EH (cell line): Measurements from ENCODE around the gene HOPX.
"Not testable (repeated sequence)": the region's sequence is repeated elsewhere in the genome, so short reads cannot be mapped to it uniquely, and the experiment has no call there.

Source experiments
- DNase-seq: peaks from one replicate; pipeline ENCODE4 v3.0.0-alpha.2; 2015; ENCODE audit warnings: low read depth

HOPX gene

DNA sequence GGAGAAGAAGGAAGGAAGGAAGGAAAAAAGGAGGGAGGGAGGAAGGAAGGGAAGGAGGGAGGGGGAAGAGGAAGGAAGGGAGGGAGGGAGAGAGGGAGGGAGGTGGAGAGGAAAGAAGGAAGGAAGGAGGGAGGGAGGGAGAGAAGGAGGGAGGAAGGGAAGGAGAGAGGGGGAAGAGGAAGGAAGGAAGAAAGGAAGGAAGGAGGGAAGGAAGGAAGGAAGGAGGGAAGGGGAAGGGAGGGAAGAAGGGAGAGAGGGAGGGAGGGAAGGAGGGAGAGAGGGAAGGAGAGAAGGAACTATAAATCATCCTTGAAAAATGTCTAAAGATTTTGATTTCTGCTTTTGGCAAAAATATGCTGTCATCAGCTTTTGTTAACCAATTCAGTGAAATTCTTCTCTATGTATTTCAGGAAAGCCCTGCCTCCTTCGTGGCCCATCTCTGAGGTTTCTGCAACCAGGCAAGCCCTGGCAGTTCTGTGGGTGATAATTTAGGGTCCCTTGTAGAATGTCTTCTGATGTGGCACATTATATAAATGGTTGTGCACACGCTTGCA, 7.1 kb upstream of the HOPX start:
- DNase-seq: no peak

DNA sequence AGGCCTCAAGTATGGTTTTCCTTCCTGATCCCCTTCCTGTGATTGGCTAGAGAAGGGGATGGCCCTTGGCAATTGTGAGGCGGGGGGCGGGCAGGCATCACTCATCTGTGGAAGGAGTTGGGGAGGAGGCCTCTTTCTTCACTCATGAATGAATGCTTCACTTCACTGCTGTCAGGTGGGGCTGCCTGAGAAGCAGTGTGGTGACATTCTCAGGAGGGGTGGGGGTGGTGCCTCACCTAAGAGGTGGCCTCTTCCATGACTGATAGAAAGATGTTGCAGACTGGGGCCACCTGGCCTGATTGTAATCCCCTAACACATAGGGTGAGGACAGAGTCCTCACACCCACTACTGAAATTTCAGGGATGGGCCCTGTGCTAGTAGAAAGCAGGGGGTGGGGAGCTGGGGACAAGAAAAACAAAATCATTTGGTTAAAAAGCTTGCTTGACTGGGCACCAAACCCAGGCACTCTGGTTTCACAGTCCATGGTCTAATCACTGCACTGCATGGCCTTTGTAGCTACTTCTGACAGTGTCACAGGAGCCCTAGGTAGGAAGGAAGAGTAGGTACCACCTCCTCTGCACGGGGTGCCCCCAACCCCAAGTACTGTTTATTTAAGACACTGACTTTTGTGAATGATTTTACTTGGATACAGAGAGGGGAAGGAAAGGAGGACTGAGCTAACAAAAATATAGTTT, 5.6 kb upstream of the HOPX start:
- DNase-seq: no peak

DNA sequence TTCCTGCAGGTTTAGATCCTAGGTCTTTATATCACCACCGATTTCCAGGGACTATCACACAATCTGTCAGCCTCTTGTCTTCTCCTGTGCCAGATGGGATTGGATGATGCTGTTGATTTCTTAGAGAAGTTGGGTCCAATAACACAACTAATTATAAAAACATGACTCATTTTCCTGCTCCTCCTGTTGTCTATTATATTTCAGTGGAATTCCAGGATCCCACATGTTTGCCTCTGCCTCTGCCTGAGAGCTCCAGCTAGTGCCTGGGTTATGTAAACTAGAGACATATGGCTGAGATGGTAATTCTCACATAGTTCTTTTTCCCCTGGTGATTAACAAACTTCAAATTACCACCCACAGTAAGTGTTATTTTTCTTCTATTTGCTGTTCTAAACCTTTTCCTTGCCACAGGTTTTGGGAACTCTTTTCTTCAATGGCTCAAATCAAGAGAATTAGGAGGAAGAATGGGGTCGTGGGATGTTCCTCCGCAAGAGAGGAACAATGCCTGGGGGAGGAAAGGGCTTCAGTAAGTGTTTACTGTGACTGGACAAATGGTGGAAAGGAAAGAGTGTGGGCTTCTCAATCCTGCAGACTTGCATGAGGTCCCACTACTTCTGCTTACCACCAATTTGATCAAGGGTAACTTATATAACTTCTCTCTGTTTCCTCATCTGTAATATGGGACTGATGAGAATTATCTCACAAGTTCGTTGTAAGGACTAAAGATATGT, 3.4 kb upstream of the HOPX start:
- DNase-seq: peak; percentile 35

DNA sequence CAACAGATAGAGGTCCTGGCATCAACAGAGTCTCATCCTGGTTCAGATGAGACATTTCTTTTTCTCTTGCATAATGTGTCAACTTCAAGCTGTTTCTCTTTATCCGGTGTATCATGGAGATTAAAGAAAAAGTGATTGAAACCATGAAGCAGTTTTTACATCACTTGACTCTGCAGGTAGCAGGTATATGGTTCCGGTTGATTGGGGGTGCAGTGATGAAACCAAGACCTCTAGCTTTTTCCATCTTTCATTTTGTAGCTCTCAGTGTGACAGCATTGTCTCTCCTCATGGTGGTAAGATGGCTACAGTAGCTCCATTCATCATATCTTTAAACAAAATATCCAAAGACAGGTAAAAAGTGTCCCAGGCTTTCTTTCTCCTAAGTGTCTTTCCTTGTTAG, 2.4 kb upstream of the HOPX start:
- DNase-seq: no peak

DNA sequence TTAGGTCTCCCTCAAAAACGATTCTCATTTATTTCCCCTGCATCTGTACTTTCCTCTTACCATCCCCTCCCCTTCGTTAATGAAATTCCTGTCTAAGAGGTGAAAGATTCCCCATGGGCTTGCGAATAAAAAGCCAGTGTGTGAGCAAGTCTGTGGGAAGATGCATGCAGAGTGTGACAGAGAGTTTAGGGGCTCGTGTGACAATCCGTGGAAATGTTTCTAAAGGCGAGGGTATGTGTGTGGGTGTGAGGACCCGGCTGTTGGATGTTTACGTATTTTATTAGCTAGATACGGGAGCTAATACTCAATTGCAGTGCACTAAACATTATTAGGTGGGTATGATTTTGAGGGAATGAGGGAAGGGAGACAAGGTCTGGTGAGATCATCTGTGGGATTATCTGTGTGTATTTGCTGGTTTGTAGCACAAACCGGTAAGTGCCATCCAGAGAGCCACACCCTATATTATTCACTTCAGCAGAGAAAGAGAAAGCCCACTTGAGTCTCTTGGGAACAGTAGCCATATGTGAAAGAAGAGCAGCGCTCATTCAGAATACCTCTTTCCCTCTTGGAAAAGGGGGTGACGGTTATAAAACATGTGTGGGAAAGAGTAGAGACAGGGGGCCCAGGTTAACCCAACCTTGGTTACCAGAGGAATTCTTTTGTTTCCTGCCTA, 893 bp upstream of the HOPX start:
- DNase-seq: no peak

DNA sequence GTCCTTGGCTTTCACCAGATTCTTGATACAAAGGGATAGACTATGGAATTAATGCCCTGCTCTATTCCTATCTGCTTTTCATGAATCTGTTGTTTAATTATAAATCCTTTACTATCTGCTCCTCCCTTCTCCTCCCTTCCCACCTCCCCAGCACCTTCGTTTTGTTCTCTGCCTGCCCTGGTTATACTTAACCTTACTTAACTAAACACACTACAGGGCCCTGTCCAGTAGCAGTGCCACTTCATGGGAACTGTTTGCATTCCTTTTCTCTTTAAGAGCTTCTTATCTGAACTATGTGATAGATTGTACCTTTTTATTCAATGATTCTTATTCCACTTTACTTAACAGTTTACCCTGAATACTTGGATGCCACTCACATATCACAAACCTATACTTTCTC, 830 bp downstream of the HOPX start:
- DNase-seq: no peak

DNA sequence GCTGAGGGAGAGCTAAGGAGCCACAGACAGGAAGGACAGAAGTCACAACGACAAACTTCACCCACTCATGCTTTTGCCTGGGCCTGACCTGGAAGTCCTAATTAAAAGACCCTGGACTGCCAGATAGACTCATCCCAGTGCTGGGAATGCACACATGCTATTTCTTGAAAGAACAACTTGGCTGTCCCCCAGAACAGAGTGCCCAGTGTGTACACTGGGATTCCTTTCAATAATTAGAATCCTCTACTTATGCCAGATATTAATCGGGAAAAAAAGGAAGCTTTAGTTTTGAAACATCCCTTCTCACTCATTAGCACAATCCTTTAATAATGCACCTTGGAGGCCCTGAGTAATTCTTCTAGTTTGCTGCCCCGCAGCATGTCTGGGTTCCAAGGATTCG, 3.4 kb downstream of the HOPX start:
- DNase-seq: no peak

DNA sequence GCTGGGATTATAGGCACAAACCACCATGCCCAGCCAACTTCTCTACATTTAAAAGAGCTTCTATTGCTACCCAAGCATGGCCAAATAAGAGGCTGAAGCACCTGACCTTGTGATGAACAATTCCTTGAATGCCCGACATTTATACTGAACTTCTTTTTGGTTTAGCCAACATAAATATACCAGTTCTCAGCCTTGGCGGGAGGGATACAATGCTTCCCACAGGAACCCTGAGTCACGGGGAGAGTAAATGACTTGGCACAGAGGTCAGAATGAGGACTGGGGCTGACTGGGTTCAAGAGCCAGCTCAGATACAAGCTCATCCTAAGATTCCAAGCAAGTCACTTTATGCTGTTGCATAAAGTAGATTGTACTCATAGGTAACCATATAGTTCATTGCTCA, 6.1 kb downstream of the HOPX start:
- no peak for DNase-seq

DNA sequence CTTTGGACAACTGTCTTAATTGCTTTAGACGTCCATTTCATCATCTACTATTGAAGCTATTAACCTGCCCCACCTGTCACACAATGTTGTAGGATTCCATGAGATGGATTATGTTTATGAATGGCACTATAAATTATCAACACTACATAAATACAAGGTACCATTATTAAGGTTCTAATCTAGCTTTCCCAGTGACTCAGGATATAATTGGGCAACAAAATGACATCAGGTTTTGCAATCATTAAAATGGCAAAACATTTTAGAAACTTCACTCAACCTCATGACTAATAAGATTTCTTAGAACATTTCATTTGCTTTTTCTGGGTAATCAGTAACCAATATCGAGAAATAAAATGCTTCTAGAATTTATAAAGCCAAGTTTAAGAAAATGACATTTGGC, 9.2 kb downstream of the HOPX start:
- no peak for DNase-seq

DNA sequence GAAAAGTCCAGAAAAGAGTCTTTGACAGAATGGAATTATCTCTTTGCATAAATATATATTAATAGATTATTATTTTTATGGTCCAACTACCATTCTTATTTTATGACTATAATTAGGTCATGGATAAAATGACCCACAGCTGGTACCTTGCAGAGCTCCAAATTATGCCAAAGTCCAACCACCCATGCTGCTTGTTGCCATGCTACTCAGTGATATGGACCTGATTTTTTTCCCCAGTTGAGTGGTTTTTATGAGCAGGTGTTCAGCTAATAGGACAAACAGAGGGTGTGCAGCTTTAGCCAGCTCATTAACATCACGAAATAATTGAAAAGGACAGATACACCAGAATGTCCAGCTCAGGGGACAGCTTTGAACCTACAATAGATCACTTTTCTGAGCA, 9.7 kb downstream of the HOPX start:
- no peak for DNase-seq

DNA sequence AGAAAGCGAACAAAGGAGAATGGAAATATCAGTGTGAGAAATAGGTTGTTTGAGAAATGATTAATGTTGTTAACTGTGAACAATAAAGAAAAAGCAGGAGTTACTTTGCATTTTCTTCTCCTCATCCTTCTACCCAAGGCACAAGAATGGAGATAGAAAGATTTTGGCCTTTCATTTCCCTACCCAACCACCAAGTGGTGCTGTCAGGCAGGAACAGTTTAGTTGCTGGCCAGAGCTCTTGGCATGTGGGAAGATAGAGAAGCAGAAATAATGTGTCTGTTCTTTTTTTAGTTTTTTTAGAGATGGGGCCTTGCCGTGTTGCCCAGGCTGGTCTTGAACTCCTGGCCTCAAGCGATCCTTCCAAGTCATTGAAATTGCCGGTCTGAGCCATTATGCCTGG, 12.8 kb downstream of the HOPX start:
- peak; percentile 33 for DNase-seq

DNA sequence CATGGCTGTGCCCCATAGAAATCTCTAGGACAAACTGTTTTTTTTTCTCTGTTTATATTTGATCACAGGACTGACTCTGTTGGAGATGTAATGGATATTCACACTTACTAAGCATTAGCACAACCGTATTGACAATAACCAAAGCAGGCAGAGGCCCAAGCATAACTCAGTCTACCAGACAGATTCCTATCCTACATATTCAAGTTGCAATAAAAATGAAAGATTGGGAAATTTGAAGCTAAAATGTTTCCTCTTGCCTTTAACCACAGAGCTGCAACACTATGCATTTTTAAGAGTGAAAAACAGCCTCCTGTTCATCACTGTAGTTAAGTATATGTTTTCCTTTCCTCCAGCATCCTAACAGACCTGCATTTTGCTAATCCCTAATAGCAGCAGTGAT, 13.7 kb downstream of the HOPX start:
- DNase-seq: not testable (repeated sequence)

DNA sequence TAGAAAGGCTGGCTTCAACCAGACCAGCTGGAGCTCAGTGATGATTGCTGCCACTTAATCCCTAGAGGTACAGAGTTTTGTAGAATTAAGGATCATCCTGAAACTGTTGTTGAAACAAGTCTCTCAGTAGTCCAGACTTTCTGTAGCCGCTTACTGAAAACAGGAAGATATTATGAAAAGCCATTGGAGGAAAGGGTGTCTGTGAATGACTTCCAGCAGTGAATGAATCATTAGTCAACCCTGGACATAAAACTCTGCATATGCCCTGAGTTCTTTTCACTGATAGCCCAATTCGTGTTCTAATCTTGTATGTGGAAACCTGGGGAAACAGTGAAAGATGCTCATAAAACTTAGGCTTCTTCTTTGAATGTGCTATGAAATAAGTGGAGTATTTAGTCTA, 14.8 kb downstream of the HOPX start:
- DNase-seq: no peak

DNA sequence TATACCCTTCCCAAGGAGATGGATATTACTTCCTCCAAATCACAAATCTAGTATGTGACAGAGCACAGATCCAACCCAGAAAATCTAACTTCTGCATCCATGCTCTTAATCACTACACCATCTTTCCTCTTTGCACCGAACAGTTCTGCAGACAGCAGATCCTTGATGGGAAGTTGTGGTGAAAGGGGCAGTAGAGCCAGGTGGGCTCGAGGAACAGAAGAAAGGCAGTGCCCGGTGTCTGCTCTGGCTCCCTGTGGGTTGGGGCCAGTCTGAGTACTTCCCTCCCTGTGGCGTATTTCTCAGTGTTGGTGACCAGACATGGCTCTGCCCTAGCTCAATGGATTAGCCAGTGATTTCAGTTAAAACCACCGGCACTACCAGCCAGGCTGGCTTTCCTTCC, 15.3 kb downstream of the HOPX start:
- DNase-seq: no peak

DNA sequence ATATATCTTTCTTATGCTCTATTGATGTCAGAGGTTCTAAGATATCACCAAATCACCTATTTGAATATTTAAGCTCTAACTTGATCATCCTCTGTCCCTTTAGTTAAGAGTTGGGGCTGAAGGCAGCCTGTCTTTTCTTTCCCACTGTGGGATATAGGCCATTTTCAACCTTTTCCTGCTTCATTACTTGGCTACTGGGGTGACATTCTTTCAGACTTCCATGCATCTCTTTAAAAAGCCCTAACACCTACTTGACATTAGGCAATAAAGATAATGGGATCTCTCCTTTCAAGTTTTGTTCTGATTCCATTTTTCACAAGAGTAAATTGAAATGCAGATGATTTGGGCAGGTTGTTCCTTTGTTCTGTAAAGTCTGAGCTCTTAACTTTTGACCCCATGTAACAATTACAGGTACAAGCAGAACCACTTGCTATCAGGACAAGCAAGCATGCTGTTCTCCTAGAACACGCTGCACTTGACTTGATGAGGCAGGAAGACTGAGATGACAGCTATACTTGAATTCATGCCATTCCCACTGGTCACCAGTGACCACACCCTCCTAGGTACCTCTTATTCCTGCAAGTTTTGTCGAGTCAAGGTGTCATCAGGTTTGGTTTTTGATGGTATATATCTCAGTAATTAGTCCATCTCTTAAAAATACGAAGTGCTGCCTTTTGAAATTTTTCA, 18.2 kb downstream of the HOPX start:
- DNase-seq: no peak

DNA sequence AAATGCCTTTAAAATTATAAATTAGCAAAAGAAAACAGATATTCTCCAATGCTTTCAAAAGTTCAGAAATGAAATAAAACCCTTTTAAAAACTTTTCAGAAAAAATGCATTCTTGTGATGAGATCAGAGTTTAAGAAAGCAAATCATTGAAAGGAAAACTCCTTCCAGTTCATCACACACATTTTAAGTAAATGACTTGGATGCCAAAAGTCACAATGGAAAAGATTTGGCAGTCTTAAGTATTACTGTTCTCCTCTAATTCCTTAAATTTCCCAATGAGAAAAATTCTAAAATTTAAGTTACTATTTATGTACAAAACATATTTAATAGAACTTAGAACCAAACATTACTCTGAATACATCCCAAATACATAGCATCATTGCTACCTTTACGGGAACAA, 21.1 kb downstream of the HOPX start:
- no peak for DNase-seq

DNA sequence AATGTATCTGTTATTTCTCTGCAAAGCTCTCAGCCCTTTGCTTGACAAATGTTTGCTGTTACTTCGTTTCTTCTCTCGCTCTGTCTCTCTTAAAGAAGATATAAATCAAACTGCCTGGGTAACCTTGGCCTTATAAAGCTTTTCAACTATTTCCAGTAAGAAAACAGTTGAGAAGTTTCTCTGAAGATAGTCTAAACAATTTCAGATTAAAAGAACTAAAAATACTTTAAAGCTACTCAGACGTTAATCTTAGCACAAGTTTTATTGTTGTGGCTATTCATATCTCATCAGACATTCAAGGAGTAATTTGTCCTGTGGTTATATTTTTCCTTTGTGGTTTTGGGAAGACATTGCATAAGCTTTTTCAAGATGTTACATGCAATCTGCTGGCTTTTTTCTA, 22.6 kb downstream of the HOPX start:
- DNase-seq: peak; percentile 55

DNA sequence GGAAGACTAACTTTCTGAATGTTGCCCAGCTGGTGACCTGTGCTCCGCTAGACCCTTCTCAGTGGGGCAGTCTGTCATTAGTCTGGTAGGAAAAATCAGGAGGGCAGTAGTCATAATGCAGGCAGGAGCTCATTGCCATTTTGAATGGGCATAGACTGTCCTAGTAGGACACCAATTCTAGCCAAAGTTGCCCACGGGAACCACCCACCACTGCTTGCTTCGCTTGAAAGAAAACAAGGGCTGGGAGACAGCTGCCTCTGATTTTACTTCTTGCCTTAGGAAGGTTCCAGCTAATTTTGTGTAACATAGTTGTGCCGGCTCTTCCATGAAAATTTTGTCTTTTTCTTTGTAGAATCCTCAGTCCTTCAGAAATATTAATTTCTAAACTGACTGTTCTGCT, 23.3 kb downstream of the HOPX start:
- no peak for DNase-seq

DNA sequence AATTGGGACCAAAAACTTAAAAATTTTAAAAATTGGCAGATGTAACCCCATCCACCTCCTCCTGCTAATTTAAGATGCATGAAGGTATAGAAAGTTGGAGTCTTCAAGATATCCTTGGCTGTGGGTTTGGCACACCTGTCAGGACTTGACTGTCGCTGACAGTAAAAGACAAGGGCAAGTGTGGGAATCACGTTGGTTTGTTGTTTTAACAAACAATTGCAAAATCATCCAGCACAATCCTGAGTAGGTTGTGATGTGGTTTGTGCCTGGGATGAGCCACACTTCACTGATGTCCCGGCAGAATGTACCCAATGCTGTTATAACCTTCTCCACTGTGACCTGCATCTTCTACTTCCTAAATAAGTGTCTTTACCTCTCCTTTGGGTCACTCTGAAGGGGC, 24.0 kb downstream of the HOPX start:
- DNase-seq: no peak

DNA sequence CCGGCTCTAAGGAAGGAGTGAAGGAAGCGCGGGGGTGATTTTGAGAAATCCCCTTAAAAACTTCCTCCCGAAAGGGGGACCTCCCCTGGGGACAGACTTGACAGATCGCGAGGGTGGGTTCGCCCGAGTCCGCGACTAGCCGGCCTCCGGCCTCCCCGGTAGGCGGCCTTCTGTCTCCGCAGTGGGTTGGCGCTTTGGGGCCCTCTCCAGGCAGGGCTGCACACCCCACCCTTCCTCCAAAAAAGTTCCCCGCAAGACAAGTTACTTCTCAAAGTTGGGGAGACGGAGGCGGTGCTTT, 24.8 kb downstream of the HOPX start:
- no peak for DNase-seq

DNA sequence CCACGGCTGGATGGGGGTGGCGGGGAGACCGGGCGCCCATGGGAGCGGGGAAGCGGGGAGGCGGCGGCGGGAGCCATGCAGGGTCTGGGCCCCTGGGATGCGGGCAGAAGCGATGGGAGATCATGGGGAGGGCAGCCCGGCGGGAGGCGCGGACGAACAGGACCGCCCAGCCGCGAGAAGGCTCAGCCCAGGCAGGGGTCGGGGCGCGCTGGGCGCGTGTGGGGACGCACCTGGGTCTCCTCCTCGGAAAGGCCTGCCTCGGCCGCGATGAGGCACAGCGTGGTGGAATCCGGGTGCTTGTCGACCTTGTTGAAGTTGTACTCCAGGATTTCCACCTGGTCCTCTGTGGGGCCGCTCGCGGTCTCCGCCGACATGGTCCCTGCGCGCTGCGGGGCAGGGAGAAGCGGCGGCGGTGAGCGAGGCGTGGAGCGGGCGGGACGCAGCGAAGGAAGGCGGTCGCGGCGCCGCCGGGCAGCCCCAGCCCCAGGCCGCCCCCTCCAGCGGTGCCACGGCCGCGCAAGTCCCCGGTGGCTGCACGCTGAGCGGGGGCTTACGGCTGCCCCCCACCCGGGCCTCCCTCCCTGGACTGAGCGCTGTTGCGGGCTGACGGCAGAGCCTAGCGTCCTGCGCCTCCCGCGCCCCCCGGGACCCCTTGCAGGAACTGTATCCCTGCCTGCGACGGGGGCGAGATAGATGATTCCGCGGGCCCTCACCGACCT, 25.3 kb downstream of the HOPX start:
- no peak for DNase-seq

DNA sequence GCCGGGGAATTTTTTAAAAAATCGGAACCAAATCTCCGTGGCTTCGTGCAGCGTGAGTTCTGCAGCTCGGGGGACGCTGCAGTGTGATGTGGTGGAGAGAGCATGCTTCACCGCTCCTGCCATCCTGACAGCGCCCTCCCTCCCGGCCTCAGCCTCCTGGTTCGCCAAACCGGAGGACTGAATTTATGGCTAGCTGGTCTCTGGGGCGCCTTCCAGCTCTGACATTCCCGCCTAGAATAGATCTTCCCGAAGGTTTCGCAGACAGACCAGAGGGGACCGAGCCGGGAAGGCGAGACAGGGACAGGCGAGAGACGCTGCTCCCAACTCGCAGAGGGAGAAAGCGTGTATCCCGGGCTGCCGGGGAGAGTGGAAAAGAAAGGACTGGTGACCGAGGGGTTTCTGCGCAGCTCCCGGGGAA, 25.9 kb downstream of the HOPX start:
- peak; percentile 43 for DNase-seq
